Measurements from ENCODE around the gene RIT2.
"Not testable (repeated sequence)": the region's sequence is repeated elsewhere in the genome, so short reads cannot be mapped to it uniquely, and the experiment has no call there.

RIT2 gene

DNA sequence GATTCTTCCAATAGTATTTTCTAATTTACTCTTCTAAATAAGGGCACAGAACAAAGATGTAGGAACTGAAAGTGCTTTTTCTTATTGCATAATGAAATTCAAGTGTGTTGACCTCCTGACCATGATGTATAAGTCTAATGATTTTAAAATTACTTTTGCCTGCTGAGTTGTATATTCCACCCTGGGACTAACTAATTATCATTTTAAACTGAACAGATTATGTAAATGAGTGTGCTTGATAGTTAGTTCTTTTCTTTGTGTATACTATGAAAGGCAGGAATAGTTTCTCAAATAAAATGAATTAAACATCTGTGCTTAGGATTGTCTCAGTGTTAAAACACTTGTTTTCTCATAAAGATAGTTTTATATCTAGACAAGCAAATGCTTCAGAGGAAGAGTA is 284.5 kb downstream of the RIT2 start:
- DNase-seq (ENCODE audit: low spot score): no peak

DNA sequence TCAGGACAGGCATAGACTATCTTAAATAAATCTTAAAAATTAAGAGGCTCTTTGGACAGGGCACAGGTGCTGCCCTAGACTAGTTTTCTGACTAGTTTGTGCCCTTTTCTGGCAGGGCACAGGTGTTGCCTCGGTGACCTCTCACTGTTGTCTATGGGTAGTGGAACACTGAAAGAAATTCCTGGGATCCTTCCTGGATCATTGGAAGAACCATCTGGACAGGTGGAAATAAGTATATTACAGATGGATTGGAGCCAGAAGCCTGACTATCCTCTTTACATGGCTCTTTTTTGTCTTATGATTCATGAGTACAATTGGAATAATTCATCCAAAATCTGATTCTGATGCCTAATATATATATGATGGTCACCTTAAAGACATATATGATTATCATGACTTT is 286.6 kb downstream of the RIT2 start:
- DNase-seq (ENCODE audit: low spot score): no peak

DNA sequence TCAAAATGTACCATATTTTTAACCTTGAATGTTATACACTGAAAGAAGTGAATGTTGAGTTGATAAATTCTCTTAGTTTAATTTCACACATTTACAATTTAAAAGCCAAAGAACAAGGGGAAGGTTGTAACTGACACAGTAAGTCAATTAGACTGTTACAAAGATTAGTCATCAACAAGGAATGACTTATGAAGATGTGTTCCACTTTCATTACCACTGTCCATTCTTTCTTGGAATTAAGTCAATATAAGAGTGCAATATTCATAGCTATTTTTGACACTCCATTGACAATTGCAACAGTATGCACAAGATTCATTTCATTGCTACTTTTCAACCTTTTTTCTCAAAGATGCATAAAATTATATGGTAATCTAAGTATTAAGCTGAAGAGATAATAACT is 291.3 kb downstream of the RIT2 start:
- no peak for DNase-seq (ENCODE audit: low spot score)

GRCh38 chr18:42822711-42823110 is 292.8 kb downstream of the RIT2 start:
- no peak for DNase-seq (ENCODE audit: low spot score)

DNA sequence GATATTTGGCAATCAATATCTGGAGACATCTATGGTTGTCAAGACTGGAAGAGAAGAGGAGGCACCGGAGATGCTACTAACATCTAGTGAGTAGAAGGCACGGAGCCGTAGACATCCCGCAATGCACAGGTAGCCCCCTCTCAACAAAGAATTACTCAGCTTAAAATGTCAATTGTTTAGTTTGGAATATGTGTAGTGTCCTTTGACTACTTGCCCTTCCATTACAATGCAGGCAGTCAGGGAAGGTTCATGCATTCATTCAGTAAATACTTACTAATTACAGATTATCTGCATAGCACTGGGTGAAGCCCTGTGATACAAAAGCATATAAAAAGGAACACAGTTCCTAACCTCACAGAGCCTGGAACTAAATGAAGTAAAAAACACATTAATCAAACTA is 294.0 kb downstream of the RIT2 start:
- DNase-seq (ENCODE audit: low spot score): no peak

- no peak for DNase-seq (ENCODE audit: low spot score)
These were observed 300.9 kb downstream of the RIT2 start for GRCh38 chr18:42814618-42815017.

- no peak for DNase-seq (ENCODE audit: low spot score)
These were observed 301.3 kb downstream of the RIT2 start for GRCh38 chr18:42814184-42814583.

GRCh38 chr18:42813570-42813969 is 301.9 kb downstream of the RIT2 start:
- DNase-seq (ENCODE audit: low spot score): no peak

- DNase-seq (ENCODE audit: low spot score): no peak
These were observed 307.6 kb downstream of the RIT2 start for GRCh38 chr18:42807887-42808286.

DNA sequence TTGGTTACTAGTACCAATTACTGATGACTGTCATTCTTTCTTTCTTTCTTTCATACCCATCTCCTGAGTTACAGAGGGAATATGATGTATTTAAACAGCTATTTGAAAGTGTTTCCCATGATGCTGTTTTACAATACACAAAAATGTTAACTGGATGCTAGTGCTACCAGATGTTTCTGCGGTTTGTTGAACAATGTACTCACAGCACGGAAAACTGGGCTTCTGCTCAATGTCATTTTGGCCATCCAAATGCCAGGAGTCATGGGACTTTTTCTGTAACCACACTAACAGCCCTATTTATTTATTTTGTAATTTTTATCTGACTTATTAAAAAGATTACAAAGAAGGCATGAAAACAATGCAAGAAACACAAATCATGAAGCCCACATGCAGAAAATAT is 313.8 kb downstream of the RIT2 start:
- DNase-seq (ENCODE audit: low spot score): no peak

DNA sequence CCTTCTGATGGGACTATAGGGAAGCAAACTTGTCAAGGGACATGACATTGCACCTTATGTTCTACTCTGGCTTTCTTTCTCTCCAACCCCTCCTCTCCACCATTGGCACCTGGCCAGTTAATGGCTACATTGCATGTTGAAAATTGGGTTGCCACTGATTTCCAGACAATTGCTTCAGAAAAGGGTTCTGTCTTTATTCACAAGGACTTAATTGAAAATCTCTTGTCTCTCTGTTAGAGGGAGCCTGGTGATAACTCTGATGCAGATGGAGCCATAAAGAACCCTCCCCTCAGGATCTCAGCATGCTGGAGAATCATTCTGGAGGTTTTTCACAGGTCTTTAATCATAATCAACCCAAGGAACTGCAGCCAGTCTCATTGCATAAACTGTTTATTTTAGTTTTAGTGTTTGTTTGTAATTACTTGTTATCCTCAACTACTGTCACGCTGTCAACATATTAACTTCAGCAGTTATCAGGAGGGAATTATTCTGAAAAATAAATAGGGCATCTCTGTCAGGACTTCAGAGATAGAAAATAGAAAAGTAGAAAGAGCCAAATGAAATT is 316.8 kb downstream of the RIT2 start:
- DNase-seq (ENCODE audit: low spot score): no peak

DNA sequence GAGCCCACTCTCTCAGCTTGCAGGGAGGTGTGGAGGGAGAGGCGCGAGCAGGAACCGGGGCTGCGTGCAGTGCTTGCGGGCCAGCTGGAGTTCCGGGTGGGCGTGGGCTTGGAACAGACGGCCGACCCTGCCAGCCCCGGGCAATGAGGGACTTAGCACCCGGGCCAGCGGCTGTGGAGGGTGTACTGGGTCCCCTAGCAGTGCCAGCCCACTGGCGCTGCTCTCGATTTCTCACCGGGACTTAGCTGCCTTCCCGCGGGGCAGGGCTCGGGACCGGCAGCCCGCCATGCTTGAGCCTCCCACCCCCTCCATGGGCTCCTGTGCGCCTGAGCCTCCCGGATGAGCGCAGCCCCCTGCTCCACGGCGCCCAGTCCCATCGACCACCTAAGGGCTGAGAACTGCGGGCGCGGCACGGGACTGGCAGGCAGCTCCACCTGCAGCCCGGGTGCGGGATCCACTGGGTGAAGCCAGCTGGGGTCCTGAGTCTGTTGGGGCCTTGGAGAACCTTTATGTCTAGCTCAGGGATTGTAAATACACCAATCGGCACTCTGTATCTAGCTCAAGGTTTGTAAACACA is 320.2 kb downstream of the RIT2 start:
- DNase-seq (ENCODE audit: low spot score): not testable (repeated sequence)

DNA sequence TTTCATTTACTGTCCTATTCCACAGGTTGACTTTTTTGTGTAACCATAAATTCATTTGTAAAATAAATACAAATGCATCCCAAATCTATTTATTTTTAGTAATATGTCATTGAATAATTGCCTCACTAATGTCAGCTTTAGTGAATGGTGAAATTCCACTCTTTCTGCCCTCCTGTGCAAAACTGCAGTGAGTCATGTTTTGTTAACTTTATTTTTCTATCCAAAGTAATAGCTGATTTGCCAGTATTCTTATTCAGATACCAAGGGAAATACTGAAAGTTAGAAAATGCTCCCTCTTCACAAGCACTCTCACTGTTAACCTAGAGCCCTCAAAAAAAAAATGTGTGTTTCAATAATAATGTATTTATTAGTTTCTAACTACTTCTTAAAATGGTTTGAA is 322.8 kb downstream of the RIT2 start:
- no peak for DNase-seq (ENCODE audit: low spot score)

- no peak for DNase-seq (ENCODE audit: low spot score)
These were observed 330.9 kb downstream of the RIT2 start for GRCh38 chr18:42784632-42785031.

- no peak for DNase-seq (ENCODE audit: low spot score)
These were observed 332.6 kb downstream of the RIT2 start for GRCh38 chr18:42782929-42783328.

- DNase-seq (ENCODE audit: low spot score): no peak
These were observed 334.1 kb downstream of the RIT2 start for GRCh38 chr18:42781298-42781815.

DNA sequence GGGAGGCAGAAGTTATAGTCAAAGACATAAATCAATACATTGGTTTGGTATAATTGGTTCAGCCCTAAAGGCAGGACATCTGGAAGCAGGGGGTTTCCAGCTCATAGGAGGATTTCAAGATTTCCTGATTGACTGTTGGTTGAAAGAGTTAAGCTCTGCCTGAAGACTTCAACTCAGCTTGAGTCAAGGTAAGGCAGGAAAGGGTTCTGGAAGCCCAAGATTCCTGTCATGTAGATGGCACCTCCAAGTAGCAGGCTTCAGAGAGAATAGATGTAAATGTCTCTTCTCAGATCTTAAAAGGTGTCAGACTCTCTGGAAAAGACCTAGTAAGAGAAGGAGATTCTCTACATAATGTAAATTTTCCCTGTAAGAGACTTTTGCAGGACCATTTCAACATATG is 335.3 kb downstream of the RIT2 start:
- no peak for DNase-seq (ENCODE audit: low spot score)

DNA sequence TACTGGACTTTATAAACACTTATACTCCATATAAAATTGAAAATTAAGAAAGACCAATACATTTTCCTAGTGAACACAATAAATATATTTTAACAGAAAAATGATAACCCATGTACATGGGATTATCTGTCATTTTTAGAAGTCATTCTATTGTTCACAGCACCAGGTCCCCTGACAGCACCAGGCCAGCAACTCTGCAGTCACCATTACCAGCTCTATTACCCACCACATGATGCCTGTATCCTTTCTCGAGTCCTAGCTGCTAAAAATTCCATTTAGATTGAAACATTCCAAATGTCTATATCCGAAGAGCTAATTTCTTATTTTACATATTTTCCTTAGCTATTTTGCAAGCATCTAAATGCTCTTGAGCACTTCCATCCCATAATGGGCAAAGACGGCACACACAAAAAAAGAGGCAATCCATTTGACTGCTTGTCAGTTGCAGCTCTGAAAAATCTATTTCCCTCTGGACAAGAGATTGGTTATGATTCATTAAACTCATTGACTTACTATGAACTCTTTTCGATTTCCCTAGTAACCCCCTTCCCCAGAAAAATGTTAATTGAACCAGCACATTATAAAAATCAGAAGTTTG is 336.9 kb downstream of the RIT2 start:
- DNase-seq (ENCODE audit: low spot score): no peak

DNA sequence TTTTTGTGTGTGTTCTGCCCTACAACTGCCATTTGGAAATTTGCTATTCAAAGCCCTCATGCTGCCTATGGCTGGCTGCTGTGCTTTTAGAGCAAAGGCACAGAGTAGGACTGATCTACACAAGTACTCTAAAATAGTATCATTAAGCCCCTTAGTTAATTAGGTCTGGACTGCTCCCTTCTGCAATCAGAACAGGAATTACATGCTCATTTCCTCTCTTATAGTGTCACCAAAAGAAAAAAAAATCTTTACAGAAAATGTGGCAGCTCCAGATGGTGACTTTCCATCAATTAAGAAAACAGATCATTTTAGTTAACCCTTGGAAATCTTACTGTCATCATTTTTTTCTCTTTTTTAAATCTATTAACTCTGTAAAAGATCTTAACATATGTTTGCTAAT is 337.5 kb downstream of the RIT2 start:
- DNase-seq (ENCODE audit: low spot score): no peak

DNA sequence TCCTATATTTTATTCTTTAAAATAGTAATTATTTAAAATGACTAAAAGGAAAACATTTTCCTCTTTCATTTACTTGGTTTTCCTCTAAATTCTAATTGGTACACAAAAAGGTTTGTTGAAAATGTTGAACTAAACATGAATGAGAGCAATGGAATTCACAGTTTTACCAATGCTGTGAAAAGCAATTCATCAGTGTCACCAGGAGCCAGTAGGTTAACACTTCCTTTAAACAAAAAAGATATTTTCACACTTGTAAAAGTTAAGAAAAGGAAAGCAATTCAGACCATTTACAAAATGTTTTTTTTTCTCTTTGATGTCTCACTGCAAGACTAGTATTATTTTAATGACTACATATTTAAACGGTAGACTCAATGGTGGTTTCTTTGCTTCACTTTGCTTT is 341.6 kb downstream of the RIT2 start:
- no peak for DNase-seq (ENCODE audit: low spot score)

DNA sequence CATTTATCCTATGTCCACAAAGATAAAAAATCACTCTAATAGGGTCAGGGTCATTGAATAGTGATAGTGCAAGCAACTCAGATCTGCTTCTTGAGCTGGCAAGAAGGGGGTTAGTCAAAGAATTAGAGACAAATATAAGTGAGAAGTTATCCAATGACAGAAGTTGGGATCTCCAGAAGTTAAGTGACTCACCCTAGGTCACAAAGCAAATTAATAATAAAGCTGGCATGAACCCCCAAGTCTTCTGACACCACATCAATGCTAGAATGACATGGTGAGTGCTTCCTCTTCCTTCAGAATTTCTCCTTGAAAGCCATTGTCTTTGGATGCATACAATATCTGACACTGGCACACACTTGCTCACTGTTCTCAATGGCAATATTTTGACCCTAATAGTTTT is 343.5 kb downstream of the RIT2 start:
- DNase-seq (ENCODE audit: low spot score): no peak

DNA sequence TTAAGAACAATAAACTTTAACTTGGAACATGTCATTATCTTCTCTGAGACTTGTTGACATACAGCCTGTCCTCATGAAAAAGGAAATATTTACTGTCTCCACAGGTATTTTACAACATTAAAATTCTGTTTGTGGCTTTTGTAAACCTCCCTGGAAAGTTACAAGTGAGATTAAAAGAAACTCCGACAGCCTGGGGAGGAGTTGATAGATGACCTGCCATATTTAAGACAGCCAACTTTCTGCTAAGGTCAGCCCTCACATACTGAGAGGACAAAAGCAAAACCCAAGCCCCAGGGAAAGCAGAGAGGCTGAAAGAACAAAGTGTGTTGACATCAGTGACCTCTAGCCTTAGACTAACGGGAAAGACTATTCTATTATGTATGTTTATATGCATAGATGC is 350.2 kb downstream of the RIT2 start:
- DNase-seq (ENCODE audit: low spot score): no peak

GRCh38 chr18:42760290-42760689 is 355.2 kb downstream of the RIT2 start:
- DNase-seq (ENCODE audit: low spot score): no peak

- no peak for DNase-seq (ENCODE audit: low spot score)
These were observed 356.6 kb downstream of the RIT2 start for GRCh38 chr18:42758852-42759251.
